Neural crest cell (in vitro differentiated cells): ENCODE results near the gene OR12D1. TPM values are rescaled to one million over a fixed set of nuclear protein-coding genes. Genes with fewer than 3 reads are reported as not detected.

Experiments
- DNase-seq: peaks from one replicate; pipeline ENCODE4 v3.0.0; 2021; ENCODE audit warnings: low read depth, mixed read lengths, low spot score
- H3K27ac Mint-ChIP-seq: one replicate; pipeline ENCODE4 v1.8.0; 2021; ENCODE audit warnings: mild to moderate bottlenecking, mixed read lengths; ENCODE audit not compliant: unreplicated experiment
- H3K27me3 Mint-ChIP-seq: 2 replicates; pipeline ENCODE4 v1.8.0; 2021; ENCODE audit warnings: low read depth, mild to moderate bottlenecking, mixed read lengths
- H3K36me3 Mint-ChIP-seq: 2 replicates; pipeline ENCODE4 v1.8.0; 2021; ENCODE audit warnings: low read depth, mild to moderate bottlenecking, mixed read lengths
- H3K4me1 Mint-ChIP-seq: 2 replicates; pipeline ENCODE4 v1.8.0; 2021; ENCODE audit warnings: mixed read lengths
- H3K4me3 Mint-ChIP-seq: one replicate; pipeline ENCODE4 v1.8.0; 2021; ENCODE audit warnings: mild to moderate bottlenecking, mixed read lengths
- H3K9me3 Mint-ChIP-seq: 2 replicates; pipeline ENCODE4 v1.8.0; 2021; ENCODE audit warnings: mixed read lengths
- CTCF ChIP-seq: fragments of 200-600 bp; sonication (generic); conservative IDR thresholded peaks from 2 replicates; pipeline ENCODE4 v1.5.0; 2021; ENCODE audit warnings: antibody characterized with exemption, mild to moderate bottlenecking
- total RNA-seq: library from RNA; stranded (reverse); gene quantifications from 2 replicates; pipeline ENCODE4 v1.2.1, GENCODE V29; 2021

OR12D1 gene
- total RNA-seq, 1 donor from 2014 or later, result not detected

- no peak for DNase-seq
- H3K36me3 Mint-ChIP-seq, result no peaks in the 10 kb centered on the region
- H3K27me3 Mint-ChIP-seq, result peaks cover 18% of the 10 kb centered on the region
- no peak within 1 kb of the TSS for H3K27ac Mint-ChIP-seq
- H3K9me3 Mint-ChIP-seq, result peaks cover 2% of the 10 kb centered on the region
- H3K4me1 Mint-ChIP-seq, result no peaks in the 10 kb centered on the region
- no peak within 1 kb of the TSS for H3K4me3 Mint-ChIP-seq
- no peak for TF ChIP-seq CTCF
These were observed 19.4 kb upstream of the OR12D1 start, which contains the start of gene OR12D2 for GRCh38 chr6:29395331-29395730. Gene OR12D2, plus strand, starts transcription at chr6:29395631. Its CDS starts 1,069 bp downstream, at chr6:29396700.

- H3K27me3 Mint-ChIP-seq, result peaks cover 18% of the 10 kb centered on the region
- no peaks in the 10 kb centered on the region for H3K4me1 Mint-ChIP-seq
- peaks cover 2% of the 10 kb centered on the region for H3K9me3 Mint-ChIP-seq
- TF ChIP-seq CTCF, result no peak
- H3K4me3 Mint-ChIP-seq, result no peak overlapping the region
- H3K27ac Mint-ChIP-seq, result no peak overlapping the region
- no peaks in the 10 kb centered on the region for H3K36me3 Mint-ChIP-seq
- no peak for DNase-seq
These were observed 15.2 kb upstream of the OR12D1 start for GRCh38 chr6:29399525-29399924.

GRCh38 chr6:29403801-29404200, 10.9 kb upstream of the OR12D1 start:
- Mint-ChIP-seq H3K4me1 (no peaks in the 10 kb centered on the region), H3K4me3 (no peak overlapping the region), H3K9me3 (peaks cover 5% of the 10 kb centered on the region), H3K36me3 (no peaks in the 10 kb centered on the region), H3K27me3 (peaks cover 2% of the 10 kb centered on the region), H3K27ac (no peak overlapping the region)
- DNase-seq, result no peak
- no peak for TF ChIP-seq CTCF

GRCh38 chr6:29419516-29419915, 4.8 kb downstream of the OR12D1 start:
- TF ChIP-seq CTCF, result no peak
- Mint-ChIP-seq H3K9me3 (no peaks in the 10 kb centered on the region), H3K36me3 (no peaks in the 10 kb centered on the region), H3K27ac (no peak overlapping the region), H3K4me1 (no peaks in the 10 kb centered on the region), H3K4me3 (no peak overlapping the region), H3K27me3 (peaks cover 10% of the 10 kb centered on the region)
- no peak for DNase-seq

GRCh38 chr6:29424168-29424567, 9.4 kb downstream of the OR12D1 start:
- TF ChIP-seq CTCF, result no peak
- no peaks in the 10 kb centered on the region for H3K4me1 Mint-ChIP-seq
- peaks cover 2% of the 10 kb centered on the region for H3K36me3 Mint-ChIP-seq
- DNase-seq, result no peak
- H3K9me3 Mint-ChIP-seq, result peaks cover 3% of the 10 kb centered on the region
- no peak overlapping the region for H3K27ac Mint-ChIP-seq
- no peak overlapping the region for H3K4me3 Mint-ChIP-seq
- H3K27me3 Mint-ChIP-seq, result peaks cover 8% of the 10 kb centered on the region

GRCh38 chr6:29424575-29424974, 9.8 kb downstream of the OR12D1 start:
- H3K9me3 Mint-ChIP-seq, result peaks cover 3% of the 10 kb centered on the region
- DNase-seq, result no peak
- H3K36me3 Mint-ChIP-seq, result peaks cover 2% of the 10 kb centered on the region
- no peak overlapping the region for H3K4me3 Mint-ChIP-seq
- peaks cover 12% of the 10 kb centered on the region for H3K27me3 Mint-ChIP-seq
- no peak for TF ChIP-seq CTCF
- no peak overlapping the region for H3K27ac Mint-ChIP-seq
- no peaks in the 10 kb centered on the region for H3K4me1 Mint-ChIP-seq
